T-cell (primary cell): ENCODE measurements around the gene IQSEC1. TPM values are rescaled to one million over a fixed set of nuclear protein-coding genes. Genes with fewer than 3 reads are reported as not detected.
A peak's percentile ranks its signal among the peaks of the same experiment; 100 is the strongest.

ENCODE experiments used
- ATAC-seq, 4 experiments: fragments of 200-7000 bp in 3 of 4; fragments of 150-1000 bp in 1 of 4; cut with Tn5 transposase; replicated peaks in 1 of 4; 1 replicate in 3 of 4; 2 replicates in 1 of 4; pipeline ENCODE4 v1.10.0; 2021; ENCODE audit warnings: moderate library complexity in 3 of 4, mild to moderate bottlenecking in 2 of 4, moderate number of reproducible peaks in 1 of 4
- CTCF ChIA-PET, 2 donors: fragments of 300-600 bp; sonication (Branson Sonifier 250); formaldehyde crosslinking; loops; one replicate each; lab custom pipeline; 2022; ENCODE audit warnings: antibody characterized with exemption in 2 of 2; lab: Charles Lee
- POLR2A ChIA-PET, 2 donors: fragments of 300-600 bp; sonication (Branson Sonifier 250); formaldehyde crosslinking; loops; one replicate each; lab custom pipeline; 2022; ENCODE audit warnings: antibody characterized with exemption in 2 of 2; lab: Charles Lee
- DNase-seq, 35 experiments: peaks; one replicate each; pipeline versions ENCODE4 v3.0.0 to v3.0.0-alpha.2; 2013 to 2023
- H3K27ac ChIP-seq: one replicate; pipeline ENCODE4 v1.5.1; 2013; ENCODE audit warnings: low read length
- H3K27me3 ChIP-seq, 2 experiments: replicated peaks in 1 of 2; 1 replicate in 1 of 2; 2 replicates in 1 of 2; pipeline versions ENCODE4 v1.6.1 to v1.7.0; 2013; ENCODE audit warnings: low read length in 1 of 2, mixed read lengths in 1 of 2; ENCODE audit not compliant: control insufficient read depth in 2 of 2, insufficient read depth in 2 of 2; ENCODE audit errors: extremely low read depth in 1 of 2
- H3K36me3 ChIP-seq, 2 donors: 1 replicate in 1 of 2; 2 replicates in 1 of 2; pipeline versions ENCODE4 v1.6.1 to v1.7.0; 2013; ENCODE audit warnings: low read length in 1 of 2; ENCODE audit not compliant: control insufficient read depth in 2 of 2, insufficient read depth in 1 of 2; ENCODE audit errors: extremely low read depth in 1 of 2
- H3K4me1 ChIP-seq, 2 experiments: 1 replicate in 1 of 2; 2 replicates in 1 of 2; pipeline versions ENCODE4 v1.6.1 to v1.7.0; 2013; ENCODE audit warnings: low read length in 2 of 2, mixed read lengths in 1 of 2; ENCODE audit not compliant: insufficient read depth in 2 of 2, control insufficient read depth in 1 of 2; ENCODE audit errors: extremely low read depth in 1 of 2
- H3K4me3 ChIP-seq, 2 donors: 1 replicate in 1 of 2; 2 replicates in 1 of 2; pipeline versions ENCODE4 v1.5.1 to v1.7.0; 2013; ENCODE audit warnings: mild to moderate bottlenecking in 2 of 2, low read length in 1 of 2, moderate library complexity in 1 of 2; ENCODE audit not compliant: control insufficient read depth in 1 of 2; ENCODE audit errors: extremely low read depth in 1 of 2
- H3K9me3 ChIP-seq: 2 replicates; pipeline ENCODE4 v1.7.0; 2013
- H3K27ac Mint-ChIP-seq, 2 donors: one replicate each; pipeline ENCODE4 v1.8.0; 2020 to 2021; ENCODE audit warnings: mild to moderate bottlenecking in 2 of 2, mixed read lengths in 2 of 2
- H3K27me3 Mint-ChIP-seq, 2 donors: one replicate each; pipeline ENCODE4 v1.8.0; 2021 to 2022; ENCODE audit warnings: mixed read lengths in 2 of 2
- H3K36me3 Mint-ChIP-seq: one replicate; pipeline ENCODE4 v1.8.0; 2021; ENCODE audit warnings: mixed read lengths
- H3K4me1 Mint-ChIP-seq, 3 donors: one replicate each; pipeline ENCODE4 v1.8.0; 2020 to 2022; ENCODE audit warnings: mixed read lengths in 3 of 3, mild to moderate bottlenecking in 1 of 3
- H3K4me3 Mint-ChIP-seq, 3 donors: one replicate each; pipeline ENCODE4 v1.8.0; 2020 to 2022; ENCODE audit warnings: mild to moderate bottlenecking in 3 of 3, mixed read lengths in 3 of 3, moderate library complexity in 3 of 3
- H3K9me3 Mint-ChIP-seq, 3 donors: one replicate each; pipeline ENCODE4 v1.8.0; 2020 to 2022; ENCODE audit warnings: mixed read lengths in 3 of 3
- WGBS: methylation state at CpG from one replicate; pipeline ENCODE4 v1.1.5; 2013; ENCODE audit warnings: missing lambda C conversion rate; ENCODE audit not compliant: insufficient coverage; 5-methylcytosine and 5-hydroxymethylcytosine counted together
- total RNA-seq, 35 experiments: library from RNA in 6 of 35; stranded (reverse) in 6 of 35; fragments of 120-200 nt in 1 of 35; gene quantifications; one replicate each; pipeline versions ENCODE4 v1.2.1 to v1.2.4 and lab custom pipeline; 2013 to 2026

The IQSEC1 gene
- total RNA-seq, 5 donors from 2014 or later (not counting 1 experiment from before 2014, with no cell fraction given) = 73.7 to 113 (median 86.9) TPM

GRCh38 chr3:12978682-12979081, 94.5 kb downstream of the IQSEC1 start:
- Histone ChIP-seq H3K27ac (no peak overlapping the region), H3K4me3 (no peak overlapping the region), H3K27me3 (no peaks in the 10 kb centered on the region), H3K9me3 (no peaks in the 10 kb centered on the region), H3K4me1 (peaks cover 0 to 47% of the 10 kb centered on the region in 2 experiments), H3K36me3 (peaks cover 9 to 37% of the 10 kb centered on the region in 2 donors)
- 100% methylated on average over 1 of the region's 4 CpGs for WGBS
- no peak for DNase-seq
- Mint-ChIP-seq H3K27me3 (no peaks in the 10 kb centered on the region), H3K27ac (no peak overlapping the region), H3K4me1 (peaks cover 64 to 71% (median 71%) of the 10 kb centered on the region in 3 donors), H3K4me3 (no peak overlapping the region), H3K9me3 (no peaks in the 10 kb centered on the region), H3K36me3 (peaks cover 16% of the 10 kb centered on the region)
- CTCF ChIA-PET = no interaction called here
- POLR2A ChIA-PET = no interaction called here
- ATAC-seq = no peak

DNA sequence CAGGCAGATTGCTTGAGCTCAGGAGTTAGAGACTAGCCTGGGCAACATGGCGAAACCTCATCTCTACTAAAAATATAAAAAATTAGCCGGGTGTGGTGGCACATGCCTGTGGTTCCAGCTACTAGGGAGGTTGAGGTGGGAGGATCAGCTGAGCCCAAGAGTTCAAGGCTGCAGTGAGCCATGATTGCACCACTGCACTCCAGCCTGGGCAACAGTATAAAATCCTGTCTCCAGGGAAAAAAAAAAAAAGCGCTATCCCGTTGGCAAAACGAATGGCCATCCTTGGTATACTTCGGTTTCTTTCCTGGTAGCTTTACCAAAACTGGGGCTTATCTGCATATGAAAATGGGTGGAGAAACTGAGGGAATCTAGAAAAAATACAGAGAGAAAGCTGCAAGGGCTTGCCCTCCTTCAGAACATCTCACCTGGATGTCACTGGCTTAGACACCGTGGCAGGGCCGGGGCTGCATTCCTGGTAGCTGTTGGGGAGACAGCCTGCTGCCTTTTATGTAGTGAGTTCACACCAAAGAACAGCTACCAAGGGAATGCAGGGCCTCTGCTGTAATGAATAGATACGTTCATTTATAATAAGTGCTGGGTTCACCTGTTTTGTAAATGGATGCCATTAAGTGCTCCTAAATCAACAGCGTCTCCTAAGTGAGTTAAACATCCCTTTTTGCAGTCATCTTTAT, 96.0 kb downstream of the IQSEC1 start:
- 96% methylated on average over 3 of the region's 10 CpGs for WGBS
- Mint-ChIP-seq H3K27ac (no peak overlapping the region), H3K27me3 (no peaks in the 10 kb centered on the region), H3K4me1 (peaks cover 58 to 68% (median 65%) of the 10 kb centered on the region in 3 donors), H3K36me3 (peaks cover 16% of the 10 kb centered on the region), H3K9me3 (no peaks in the 10 kb centered on the region), H3K4me3 (no peak overlapping the region)
- no peak overlapping the region for H3K4me3 ChIP-seq
- ATAC-seq (no peak), DNase-seq (no peak)
- no peaks in the 10 kb centered on the region for H3K27me3 ChIP-seq
- ChIA-PET POLR2A (no interaction called here), CTCF (interaction anchor here (0.6 to 0.7 kb wide), 3 partner anchors 21 to 1120 kb away, joined by 4 read pairs; no protein-coding TSS in a partner anchor)
- no peak overlapping the region for H3K27ac ChIP-seq
- no peaks in the 10 kb centered on the region for H3K9me3 ChIP-seq
- H3K4me1 ChIP-seq = peaks cover 0 to 47% of the 10 kb centered on the region in 2 experiments
- H3K36me3 ChIP-seq = peaks cover 6 to 33% of the 10 kb centered on the region in 2 donors

- peaks cover 6 to 32% of the 10 kb centered on the region in 2 donors for H3K36me3 ChIP-seq
- ChIA-PET CTCF (no interaction called here), POLR2A (no interaction called here)
- H3K9me3 ChIP-seq = no peaks in the 10 kb centered on the region
- Mint-ChIP-seq H3K9me3 (no peaks in the 10 kb centered on the region), H3K27ac (peak overlapping the region; percentile 0 to 68), H3K4me3 (no peak overlapping the region), H3K36me3 (peaks cover 18% of the 10 kb centered on the region), H3K27me3 (no peaks in the 10 kb centered on the region), H3K4me1 (peaks cover 47 to 63% (median 57%) of the 10 kb centered on the region in 3 donors)
- no peaks in the 10 kb centered on the region for H3K27me3 ChIP-seq
- no peak overlapping the region for H3K27ac ChIP-seq
- no peak for ATAC-seq
- H3K4me3 ChIP-seq = no peak overlapping the region
- WGBS = 95% methylated on average over 7 of the region's 12 CpGs
- peaks cover 0 to 45% of the 10 kb centered on the region in 2 experiments for H3K4me1 ChIP-seq
- DNase-seq = no peak
Observed at GRCh38 chr3:12975748-12976522, 97.3 kb downstream of the IQSEC1 start.

DNA sequence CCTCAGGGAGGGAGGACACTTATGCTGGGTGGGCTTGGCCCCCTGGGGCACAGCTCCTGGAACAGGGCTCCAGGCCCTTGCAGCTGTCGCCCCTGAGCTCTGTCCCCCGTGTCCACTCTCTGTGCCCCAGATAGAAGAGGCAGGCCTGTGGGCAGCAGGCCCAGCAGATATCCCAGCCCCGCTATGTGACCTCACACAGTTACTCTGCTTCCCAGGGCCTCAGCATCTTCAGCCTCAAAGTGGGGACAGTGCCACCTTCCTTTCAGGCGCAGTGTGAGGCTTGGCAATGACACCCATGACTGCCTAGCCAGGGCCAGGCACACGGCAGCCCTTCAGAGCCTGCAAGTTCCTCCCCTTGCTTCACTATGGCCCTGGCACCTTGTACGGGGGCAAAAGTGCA, 98.4 kb downstream of the IQSEC1 start:
- no peak for ATAC-seq
- Histone ChIP-seq H3K27me3 (no peaks in the 10 kb centered on the region), H3K36me3 (peaks cover 6 to 31% of the 10 kb centered on the region in 2 donors), H3K27ac (no peak overlapping the region), H3K4me1 (peaks cover 0 to 41% of the 10 kb centered on the region in 2 experiments), H3K4me3 (no peak overlapping the region), H3K9me3 (no peaks in the 10 kb centered on the region)
- H3K4me1 Mint-ChIP-seq = peaks cover 51 to 62% (median 56%) of the 10 kb centered on the region in 3 donors
- ChIA-PET POLR2A (no interaction called here), CTCF (interaction anchor here in 1 of 2 donors (0.9 kb wide), 1 partner anchor 10 kb away, joined by 3 read pairs; no protein-coding TSS in a partner anchor)
- H3K4me3 Mint-ChIP-seq = no peak overlapping the region
- H3K9me3 Mint-ChIP-seq = no peaks in the 10 kb centered on the region
- H3K36me3 Mint-ChIP-seq = peaks cover 18% of the 10 kb centered on the region
- peak overlapping the region; percentile 39 to 49 for H3K27ac Mint-ChIP-seq
- WGBS = 100% methylated on average over 5 of the region's 6 CpGs
- no peak for DNase-seq
- no peaks in the 10 kb centered on the region for H3K27me3 Mint-ChIP-seq

DNA sequence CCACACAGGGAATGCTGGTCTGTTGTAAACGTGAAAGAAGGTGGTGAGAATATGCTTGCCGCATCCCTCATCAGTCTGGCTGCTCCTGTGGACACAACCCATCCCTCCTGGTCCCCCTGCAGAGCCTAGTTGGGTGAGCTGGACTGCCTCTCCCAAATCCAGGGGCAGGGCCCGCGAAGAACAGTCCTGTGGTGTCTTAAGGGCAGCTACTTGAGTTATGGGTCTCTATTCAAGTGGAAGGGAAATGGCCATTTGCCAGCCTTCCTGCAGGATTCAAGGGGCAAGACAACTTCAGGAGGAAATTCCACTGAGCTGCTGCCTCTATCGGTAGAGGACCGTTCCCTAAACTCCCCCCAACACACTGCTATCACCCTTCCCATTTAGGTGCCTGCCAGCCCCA, 98.9 kb downstream of the IQSEC1 start:
- H3K9me3 Mint-ChIP-seq = no peaks in the 10 kb centered on the region
- ATAC-seq = no peak
- ChIA-PET CTCF (interaction anchor here in 1 of 2 donors (0.9 kb wide), 1 partner anchor 10 kb away, joined by 3 read pairs; no protein-coding TSS in a partner anchor), POLR2A (no interaction called here)
- H3K4me3 ChIP-seq = no peak overlapping the region
- peaks cover 3 to 26% of the 10 kb centered on the region in 2 donors for H3K36me3 ChIP-seq
- no peaks in the 10 kb centered on the region for H3K27me3 Mint-ChIP-seq
- H3K27ac Mint-ChIP-seq = peak overlapping the region; percentile 39 to 49
- peaks cover 16% of the 10 kb centered on the region for H3K36me3 Mint-ChIP-seq
- no peaks in the 10 kb centered on the region for H3K9me3 ChIP-seq
- WGBS = 0% methylated on average over 1 of the region's 6 CpGs
- H3K4me1 ChIP-seq = peaks cover 0 to 37% of the 10 kb centered on the region in 2 experiments
- H3K27me3 ChIP-seq = no peaks in the 10 kb centered on the region
- no peak overlapping the region for H3K4me3 Mint-ChIP-seq
- no peak for DNase-seq
- no peak overlapping the region for H3K27ac ChIP-seq
- H3K4me1 Mint-ChIP-seq = peaks cover 51 to 58% (median 55%) of the 10 kb centered on the region in 3 donors

- 19% methylated on average over 3 of the region's 6 CpGs for WGBS
Observed at GRCh38 chr3:12973827-12974226, 99.4 kb downstream of the IQSEC1 start.

More at GRCh38 chr3:12973827-12974226, 99.4 kb downstream of the IQSEC1 start:
- Histone ChIP-seq H3K4me3 (no peak overlapping the region), H3K4me1 (peaks cover 0 to 39% of the 10 kb centered on the region in 2 experiments), H3K9me3 (no peaks in the 10 kb centered on the region), H3K27me3 (no peaks in the 10 kb centered on the region), H3K27ac (no peak overlapping the region), H3K36me3 (peaks cover 2 to 22% of the 10 kb centered on the region in 2 donors)
- Mint-ChIP-seq H3K36me3 (peaks cover 13% of the 10 kb centered on the region), H3K9me3 (no peaks in the 10 kb centered on the region), H3K27me3 (no peaks in the 10 kb centered on the region), H3K4me3 (no peak overlapping the region), H3K27ac (peak overlapping the region in 1 of 2 donors; percentile 43), H3K4me1 (peaks cover 51 to 60% (median 56%) of the 10 kb centered on the region in 3 donors)
- ChIA-PET CTCF (interaction anchor here in 1 of 2 donors (0.9 kb wide), 1 partner anchor 11 kb away, joined by 3 read pairs; no protein-coding TSS in a partner anchor), POLR2A (no interaction called here)
- DNase-seq = no peak
- ATAC-seq = peak in 1 of 4 experiments; percentile 12
